Kidney (tissue), 14 donors: Measurements from ENCODE around the gene DIDO1. TPM values are rescaled to one million over a fixed set of nuclear protein-coding genes. Genes with fewer than 3 reads are reported as not detected.

Source experiments
- DNase-seq, 5 donors: peaks; one replicate each; pipeline ENCODE4 v3.0.0-alpha.2; 2013 to 2020
- FAIRE-seq: peaks from 2 replicates; lab custom pipeline; 2012; peaks lifted over from hg19 to GRCh38; lab: Jason Lieb, UNC
- H3K27ac ChIP-seq, 2 donors: one replicate each; pipeline ENCODE4 v1.7.0; 2013; ENCODE audit warnings: low read depth in 2 of 2, low read length in 2 of 2, inconsistent platforms in 1 of 2
- H3K27me3 ChIP-seq: one replicate; pipeline ENCODE4 v1.7.1; 2013; ENCODE audit warnings: low read length, inconsistent platforms; ENCODE audit not compliant: control insufficient read depth, insufficient read depth
- H3K36me3 ChIP-seq, 3 donors: one replicate each; pipeline versions ENCODE4 v1.7.0 to v1.7.1; 2013; ENCODE audit warnings: low read length in 3 of 3, control low read depth in 1 of 3, inconsistent platforms in 1 of 3; ENCODE audit not compliant: insufficient read depth in 3 of 3, control insufficient read depth in 2 of 3
- H3K4me1 ChIP-seq, 3 donors: one replicate each; pipeline versions ENCODE4 v1.7.0 to v1.7.1; 2013; ENCODE audit warnings: low read length in 3 of 3, inconsistent platforms in 1 of 3, low read depth in 1 of 3; ENCODE audit not compliant: control insufficient read depth in 2 of 3, insufficient read depth in 2 of 3
- H3K4me3 ChIP-seq, 3 donors: one replicate each; pipeline versions ENCODE4 v1.7.0 to v1.8.1; 2013; ENCODE audit warnings: low read length in 3 of 3, control low read depth in 1 of 3, inconsistent platforms in 1 of 3
- H3K9ac ChIP-seq, 3 donors: one replicate each; pipeline versions ENCODE4 v1.7.0 to v1.7.1; 2013; ENCODE audit warnings: low read length in 3 of 3, control low read depth in 1 of 3, inconsistent platforms in 1 of 3
- H3K9me3 ChIP-seq, 3 donors: one replicate each; pipeline versions ENCODE4 v1.7.0 to v1.7.1; 2013; ENCODE audit warnings: low read length in 3 of 3, control low read depth in 1 of 3, inconsistent platforms in 1 of 3; ENCODE audit not compliant: control insufficient read depth in 2 of 3, insufficient read depth in 1 of 3
- CTCF ChIP-seq: IDR thresholded peaks from 3 replicates; pipeline ENCODE4 v1.5.1; 2012; ENCODE audit warnings: mild to moderate bottlenecking, moderate library complexity, borderline replicate concordance; ENCODE audit not compliant: insufficient read depth; ENCODE audit errors: extremely low read depth
- intact Hi-C: fragments of 100-400 bp; cut with DNase I; formaldehyde crosslinking; loops from one replicate; pipeline ENCODE4 v1.11.1; 2022
- polyA plus RNA-seq: library from polyadenylated mRNA; stranded (reverse); fragments of 350-450 nt; fragmentation: Illumina TruSeq; extraction: RNeasy Lipid Tissue Mini Kit (QIAGEN cat#74804); gene quantifications from one replicate; pipeline ENCODE4 v1.2.3, GENCODE V29; 2014; ENCODE audit warnings: low read depth, low replicate concordance; ENCODE audit not compliant: insufficient read depth
- total RNA-seq: library from RNA; stranded (reverse); fragmentation: NEBNext Ultra II Directional; extraction: Animal tissue kit (Norgen Biotek cat#: 25700); gene quantifications from one replicate; pipeline ENCODE4 v1.2.1, GENCODE V29; 2021
- donor health status: control.
- donor health status: control.
- donor health status: control.
- donor health status: control.
- donor health status: control.
- donor health status: DM: yes; HTN: yes; CAD: no.
- donor health status: Normal renal cell carcinoma (clear cell type).

DIDO1 gene
- total and polyA plus RNA-seq, 2 donors from 2014 or later, result 23.0 to 67.9 TPM

- no peak for TF ChIP-seq CTCF
- Histone ChIP-seq H3K9ac (peak overlapping the region; percentile 75 to 99 (median 87)), H3K36me3 (no peaks in the 10 kb centered on the region), H3K27ac (peak overlapping the region; percentile 92 to 94), H3K9me3 (no peaks in the 10 kb centered on the region), H3K4me3 (peak overlapping the region; percentile 85 to 87 (median 86)), H3K4me1 (peaks cover 4 to 46% (median 34%) of the 10 kb centered on the region in 3 donors), H3K27me3 (no peaks in the 10 kb centered on the region)
- intact Hi-C loops, result no loop called here
- DNase-seq (peak in 4 of 5 donors; percentile 33 to 80 (median 52)), FAIRE-seq (no peak)
These were observed 681 bp downstream of the DIDO1 start for GRCh38 chr20:62925420-62926228.

- H3K27ac ChIP-seq, result peak overlapping the region; percentile 92 to 94
- no peaks in the 10 kb centered on the region for H3K9me3 ChIP-seq
- peak overlapping the region; percentile 75 to 99 (median 87) for H3K9ac ChIP-seq
- TF ChIP-seq CTCF, result no peak
- no peak for FAIRE-seq
- no peak for DNase-seq
- peaks cover 4 to 51% (median 36%) of the 10 kb centered on the region in 3 donors for H3K4me1 ChIP-seq
- H3K36me3 ChIP-seq, result no peaks in the 10 kb centered on the region
- intact Hi-C loops, result no loop called here
- peak overlapping the region; percentile 85 to 87 (median 86) for H3K4me3 ChIP-seq
- no peaks in the 10 kb centered on the region for H3K27me3 ChIP-seq
These were observed 1.3 kb downstream of the DIDO1 start for GRCh38 chr20:62925076-62925419.

GRCh38 chr20:62924442-62925075 lies 1.7 kb downstream of the DIDO1 start:
- TF ChIP-seq CTCF, result no peak
- no peak for DNase-seq
- peak overlapping the region; percentile 85 to 87 (median 86) for H3K4me3 ChIP-seq

More at GRCh38 chr20:62924442-62925075, 1.7 kb downstream of the DIDO1 start:
- peaks cover 4 to 53% (median 41%) of the 10 kb centered on the region in 3 donors for H3K4me1 ChIP-seq
- peak overlapping the region; percentile 92 to 94 for H3K27ac ChIP-seq
- intact Hi-C loops, result no loop called here
- peak overlapping the region; percentile 75 to 99 (median 87) for H3K9ac ChIP-seq
- H3K36me3 ChIP-seq, result no peaks in the 10 kb centered on the region
- FAIRE-seq, result no peak
- H3K9me3 ChIP-seq, result no peaks in the 10 kb centered on the region
- H3K27me3 ChIP-seq, result no peaks in the 10 kb centered on the region
